ENCODE data around the gene SMIM13. TPM values are rescaled to one million over a fixed set of nuclear protein-coding genes. Genes with fewer than 3 reads are reported as not detected.

The SMIM13 gene
- total and polyA plus RNA-seq, 2 of the 4 experiments (the other 2 are of a cell fraction) = 5.4 to 10.0 TPM

DNA sequence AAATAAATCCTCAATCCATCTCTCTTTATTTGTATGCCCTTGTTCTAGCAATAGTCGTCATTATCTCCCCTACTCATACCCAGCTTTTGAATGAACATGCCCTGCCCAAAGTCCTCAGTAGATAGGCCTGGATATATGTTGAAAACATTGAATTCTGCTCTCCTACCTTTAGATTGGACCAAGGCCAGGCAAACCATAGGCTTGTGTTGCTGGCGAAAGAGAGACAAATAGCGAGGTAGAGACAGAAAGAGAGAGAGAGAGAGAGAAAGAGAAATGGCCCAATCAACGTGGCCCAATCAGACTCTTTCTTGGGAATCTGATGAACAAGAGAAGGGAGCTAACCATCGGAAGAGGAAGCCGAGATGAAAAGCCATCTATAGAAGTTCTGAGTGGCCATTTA is 93.7 kb downstream of the SMIM13 start:
- Histone ChIP-seq H3K18ac (ENCODE audit: low read depth, low read length) (no peak overlapping the region), H3K4ac (ENCODE audit: low read depth, low read length) (no peak overlapping the region), H3K56ac (ENCODE audit: extremely low read depth, insufficient read depth, low read length) (no peak overlapping the region), H4K5ac (ENCODE audit: low read depth, low read length) (no peak overlapping the region), H4K8ac (ENCODE audit: low read depth in 2 of 2, low read length in 2 of 2) (no peak overlapping the region), H2AK9ac (replicated peaks; ENCODE audit: low read depth, low read length, poor library complexity) (no peak overlapping the region), H2BK120ac (ENCODE audit: low read depth, low read length) (no peak overlapping the region), H3K36me3 (ENCODE audit: control insufficient read depth, insufficient read depth, low read length) (peaks cover 34% of the 10 kb centered on the region), H3K4me1 (ENCODE audit: control insufficient read depth, insufficient read depth, low read length) (peaks cover 2% of the 10 kb centered on the region; the same call in 1 of the 2 replicates), H3K9me1 (ENCODE audit: insufficient read depth, low read length) (peaks cover 6% of the 10 kb centered on the region; the same call in 1 of the 2 replicates), H3K27me3 (ENCODE audit: control insufficient read depth, insufficient read depth, low read length) (no peaks in the 10 kb centered on the region), H3K79me1 (ENCODE audit: low read depth in 1 of 2, low read length in 2 of 2) (peaks cover 13 to 55% of the 10 kb centered on the region in 2 experiments), H2BK5ac (ENCODE audit: low read depth, low read length, poor library complexity, severe bottlenecking) (no peak overlapping the region), H3K27ac (ENCODE audit: insufficient read depth, low read length) (no peak overlapping the region), H3K4me3 (ENCODE audit: insufficient read depth, low read depth, low read length) (no peak overlapping the region), H3K14ac (replicated peaks; ENCODE audit: low read depth, low read length) (no peak overlapping the region), H3K9ac (ENCODE audit: low read depth, low read length) (no peak overlapping the region), H4K91ac (ENCODE audit: insufficient read depth, low read depth, low read length) (no peak overlapping the region), H2BK20ac (ENCODE audit: low read depth, low read length) (no peak overlapping the region), H2BK15ac (ENCODE audit: low read depth, low read length) (no peak overlapping the region), H2AFZ (replicated peaks; ENCODE audit: low read length, poor library complexity) (no peak overlapping the region), H2AK5ac (ENCODE audit: low read depth, low read length) (no peak overlapping the region), H3K4me2 (ENCODE audit: low read depth, low read length) (no peak overlapping the region), H3K23ac (ENCODE audit: low read depth, low read length) (no peak overlapping the region), H4K20me1 (ENCODE audit: insufficient read depth, low read length) (no peaks in the 10 kb centered on the region), H3K9me3 (ENCODE audit: control insufficient read depth, insufficient read depth, low read length) (no peaks in the 10 kb centered on the region)
- POLR2A ChIA-PET (ENCODE audit: unreplicated experiment) = no interaction called here
- no peak for DNase-seq
- WGBS, 2 experiments (ENCODE audit: extremely low coverage in 2 of 2, insufficient read length in 1 of 2) = 100% methylated on average over 2 of the region's 6 CpGs; no CpG with 5 or more reads in 1 of the 2 experiments
- no peak for ATAC-seq (ENCODE audit: low read depth)
- CTCF ChIA-PET = no interaction called here
- intact Hi-C loops (cut with micrococcal nuclease) = no loop called here
- dilution Hi-C loops (cut with HindIII; ENCODE audit: low sequenced_read_pairs, unreplicated experiment) = no loop called here
- TF ChIP-seq FOS (IDR thresholded peaks at IDR 0.05; ENCODE audit: low read depth, low read length) (no peak), SMC3 (IDR thresholded peaks at IDR 0.05; ENCODE audit: low read depth, low read length) (no peak), MAFK (IDR thresholded peaks at IDR 0.05; ENCODE audit: low read depth, low read length) (no peak), CHD1 (IDR thresholded peaks at IDR 0.05; ENCODE audit: low read depth, low read length) (no peak)
- TF ChIP-seq, protein P1, sequence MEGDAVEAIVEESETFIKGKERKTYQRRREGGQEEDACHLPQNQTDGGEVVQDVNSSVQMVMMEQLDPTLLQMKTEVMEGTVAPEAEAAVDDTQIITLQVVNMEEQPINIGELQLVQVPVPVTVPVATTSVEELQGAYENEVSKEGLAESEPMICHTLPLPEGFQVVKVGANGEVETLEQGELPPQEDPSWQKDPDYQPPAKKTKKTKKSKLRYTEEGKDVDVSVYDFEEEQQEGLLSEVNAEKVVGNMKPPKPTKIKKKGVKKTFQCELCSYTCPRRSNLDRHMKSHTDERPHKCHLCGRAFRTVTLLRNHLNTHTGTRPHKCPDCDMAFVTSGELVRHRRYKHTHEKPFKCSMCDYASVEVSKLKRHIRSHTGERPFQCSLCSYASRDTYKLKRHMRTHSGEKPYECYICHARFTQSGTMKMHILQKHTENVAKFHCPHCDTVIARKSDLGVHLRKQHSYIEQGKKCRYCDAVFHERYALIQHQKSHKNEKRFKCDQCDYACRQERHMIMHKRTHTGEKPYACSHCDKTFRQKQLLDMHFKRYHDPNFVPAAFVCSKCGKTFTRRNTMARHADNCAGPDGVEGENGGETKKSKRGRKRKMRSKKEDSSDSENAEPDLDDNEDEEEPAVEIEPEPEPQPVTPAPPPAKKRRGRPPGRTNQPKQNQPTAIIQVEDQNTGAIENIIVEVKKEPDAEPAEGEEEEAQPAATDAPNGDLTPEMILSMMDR (conservative IDR thresholded peaks at IDR 0.05; ENCODE audit: low read depth, low read length) = no peak
- TF ChIP-seq, protein P2, sequence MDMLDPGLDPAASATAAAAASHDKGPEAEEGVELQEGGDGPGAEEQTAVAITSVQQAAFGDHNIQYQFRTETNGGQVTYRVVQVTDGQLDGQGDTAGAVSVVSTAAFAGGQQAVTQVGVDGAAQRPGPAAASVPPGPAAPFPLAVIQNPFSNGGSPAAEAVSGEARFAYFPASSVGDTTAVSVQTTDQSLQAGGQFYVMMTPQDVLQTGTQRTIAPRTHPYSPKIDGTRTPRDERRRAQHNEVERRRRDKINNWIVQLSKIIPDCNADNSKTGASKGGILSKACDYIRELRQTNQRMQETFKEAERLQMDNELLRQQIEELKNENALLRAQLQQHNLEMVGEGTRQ (IDR thresholded peaks at IDR 0.05; ENCODE audit: low read depth, low read length) = no peak
- in situ Hi-C loops (cut with MboI; ENCODE audit: low sequenced_read_pairs) = no loop called here
- BruUV-seq (replicated peaks) = no TSS peak

Small RNA genes lying within 50 kb of the gene (microRNA-seq; reads per million reads assigned to microRNA genes)
- not detected for gene AL136139.1 (ENCODE audit: insufficient read depth, insufficient read length)

Small RNA genes lying within 50 kb of the gene (small RNA-seq; reads per million reads assigned to genes)
- 0 reads per million in 5 experiments for gene AL136139.1

Other genes starting within 250 kb of the SMIM13 start
- gene GCM2, start 211.8 kb upstream of the SMIM13 start, total RNA-seq (2012; rRNA removed) = not detected in 2 replicates
- not detected in 2 replicates for gene GCM2, start 211.8 kb upstream of the SMIM13 start, polyA plus RNA-seq (2012; rRNA removed)
- not detected in 2 replicates for gene SYCP2L, start 206.8 kb upstream of the SMIM13 start, total RNA-seq (2012; rRNA removed)
- 0.05 TPM in 1 of 2 replicates, not detected in the other for gene SYCP2L, start 206.8 kb upstream of the SMIM13 start, polyA plus RNA-seq (2012; rRNA removed)
- 7.9 and 10.6 TPM in 2 replicates for gene ELOVL2, start 49.5 kb upstream of the SMIM13 start, total RNA-seq (2012; rRNA removed)
- gene ELOVL2, start 49.5 kb upstream of the SMIM13 start, polyA plus RNA-seq (2012; rRNA removed) = 5.2 and 6.3 TPM in 2 replicates
- not detected in 2 replicates for gene ERVFRD-1, start 17.9 kb downstream of the SMIM13 start, total RNA-seq (2012; rRNA removed)
- gene ERVFRD-1, start 17.9 kb downstream of the SMIM13 start, polyA plus RNA-seq (2012; rRNA removed) = not detected in 2 replicates
- gene NEDD9, start 138.8 kb downstream of the SMIM13 start, total RNA-seq (2012; rRNA removed) = 16.5 and 16.7 TPM in 2 replicates
- 7.6 and 8.2 TPM in 2 replicates for gene NEDD9, start 138.8 kb downstream of the SMIM13 start, polyA plus RNA-seq (2012; rRNA removed)